GM23338 (cell line): ENCODE results near the gene SF3B2. TPM values are rescaled to one million over a fixed set of nuclear protein-coding genes. Genes with fewer than 3 reads are reported as not detected.

ENCODE experiments used
- ATAC-seq: fragments of 200-7000 bp; cut with Tn5 transposase; 3 replicates; pipeline ENCODE4 v1.9.1; 2020
- DNase-seq: peaks from one replicate; pipeline ENCODE4 v3.0.0-alpha.2; 2015; ENCODE audit warnings: low spot score
- H2AFZ ChIP-seq: fragments of 200-600 bp; sonication (generic); 2 replicates; pipeline ENCODE4 v1.8.0; 2016; ENCODE audit warnings: antibody characterized with exemption, mild to moderate bottlenecking, moderate library complexity
- H3F3A ChIP-seq: fragments of 200-600 bp; sonication (generic); replicated peaks from 2 replicates; pipeline ENCODE4 v1.8.0; 2017; ENCODE audit warnings: antibody characterized with exemption, mixed run types, low read depth
- H3K27ac ChIP-seq: fragments of 200-600 bp; sonication (generic); 2 replicates; pipeline ENCODE4 v1.6.1; 2016; ENCODE audit warnings: low read depth
- H3K27me3 ChIP-seq: fragments of 200-600 bp; sonication (generic); 2 replicates; pipeline ENCODE4 v1.8.0; 2016; ENCODE audit warnings: mild to moderate bottlenecking, mixed run types, moderate library complexity; ENCODE audit not compliant: insufficient read depth
- H3K36me3 ChIP-seq: fragments of 200-600 bp; sonication (generic); 2 replicates; pipeline ENCODE4 v1.8.0; 2016; ENCODE audit warnings: mild to moderate bottlenecking; ENCODE audit not compliant: insufficient read depth
- H3K4me1 ChIP-seq: fragments of 200-600 bp; sonication (generic); 2 replicates; pipeline ENCODE4 v1.8.0; 2016; ENCODE audit warnings: mild to moderate bottlenecking, moderate library complexity; ENCODE audit not compliant: insufficient read depth
- H3K4me2 ChIP-seq: fragments of 200-600 bp; sonication (generic); 2 replicates; pipeline ENCODE4 v1.7.1; 2017; ENCODE audit warnings: mixed run types
- H3K4me3 ChIP-seq: fragments of 200-600 bp; sonication (generic); 2 replicates; pipeline ENCODE4 v1.6.1; 2016; ENCODE audit warnings: mixed run types
- H3K79me2 ChIP-seq: fragments of 200-600 bp; sonication (generic); replicated peaks from 2 replicates; pipeline ENCODE4 v1.8.0; 2017; ENCODE audit warnings: mild to moderate bottlenecking; ENCODE audit not compliant: insufficient read depth
- H3K9me2 ChIP-seq: fragments of 200-600 bp; sonication (generic); 2 replicates; pipeline ENCODE4 v1.8.0; 2017; ENCODE audit not compliant: insufficient read depth
- H4K20me1 ChIP-seq: fragments of 200-600 bp; sonication (generic); replicated peaks from 2 replicates; pipeline ENCODE4 v1.8.0; 2017; ENCODE audit warnings: mild to moderate bottlenecking; ENCODE audit not compliant: insufficient read depth
- H3K27ac Mint-ChIP-seq: 2 replicates; pipeline ENCODE4 v1.8.0; 2020; ENCODE audit warnings: inconsistent platforms, mild to moderate bottlenecking, moderate library complexity, mixed read lengths
- H3K27me3 Mint-ChIP-seq: 3 replicates; pipeline ENCODE4 v1.8.0; 2022; ENCODE audit warnings: low read depth, mild to moderate bottlenecking, moderate library complexity, mixed read lengths, inconsistent platforms; ENCODE audit not compliant: insufficient read depth, poor library complexity
- H3K36me3 Mint-ChIP-seq: 3 replicates; pipeline ENCODE4 v1.8.0; 2021; ENCODE audit warnings: low read depth, mild to moderate bottlenecking, inconsistent platforms, moderate library complexity, mixed read lengths
- H3K4me1 Mint-ChIP-seq: 3 replicates; pipeline ENCODE4 v1.8.0; 2020; ENCODE audit warnings: mild to moderate bottlenecking, inconsistent platforms, mixed read lengths
- H3K4me3 Mint-ChIP-seq: 3 replicates; pipeline ENCODE4 v1.8.0; 2021; ENCODE audit warnings: moderate library complexity, mild to moderate bottlenecking, inconsistent platforms, mixed read lengths
- H3K9me3 Mint-ChIP-seq: 3 replicates; pipeline ENCODE4 v1.8.0; 2020; ENCODE audit warnings: moderate library complexity, mild to moderate bottlenecking, inconsistent platforms, mixed read lengths
- CREB1 ChIP-seq: fragments of 250-450 bp; sonication (Bioruptor Pico); IDR thresholded peaks from 2 replicates; pipeline ENCODE4 v1.5.0; 2020; ENCODE audit warnings: low read depth, mild to moderate bottlenecking, moderate library complexity
- ETS1 ChIP-seq: IDR thresholded peaks from 2 replicates; pipeline ENCODE4 v1.6.1; 2016; ENCODE audit warnings: antibody characterized with exemption
- EZH2phosphoT487 ChIP-seq: fragments of 200-600 bp; sonication (generic); IDR thresholded peaks from one replicate; pipeline ENCODE4 v1.8.1; 2018; ENCODE audit warnings: antibody characterized with exemption; ENCODE audit not compliant: unreplicated experiment
- NANOG ChIP-seq: IDR thresholded peaks from 2 replicates; pipeline ENCODE4 v1.6.1; 2016; ENCODE audit warnings: antibody characterized with exemption, borderline replicate concordance
- POLR2AphosphoS5 ChIP-seq: IDR thresholded peaks from 2 replicates; pipeline ENCODE4 v1.6.1; 2016; ENCODE audit warnings: antibody characterized with exemption, low read depth
- REST ChIP-seq: IDR thresholded peaks from one replicate; pipeline ENCODE4 v1.6.1; 2018; ENCODE audit warnings: antibody characterized with exemption; ENCODE audit not compliant: unreplicated experiment
- STAT1 ChIP-seq: IDR thresholded peaks from one replicate; pipeline ENCODE4 v1.6.1; 2016; ENCODE audit warnings: antibody characterized with exemption; ENCODE audit not compliant: unreplicated experiment
- ZNF114 ChIP-seq: fragments of 250-450 bp; sonication (Bioruptor Pico); IDR thresholded peaks from 2 replicates; pipeline ENCODE4 v1.5.0; 2020; ENCODE audit warnings: mild to moderate bottlenecking, moderate library complexity
- ZNF331 ChIP-seq: fragments of 250-450 bp; sonication (Bioruptor Pico); IDR thresholded peaks from 2 replicates; pipeline ENCODE4 v1.5.0; 2020; ENCODE audit warnings: low read depth, mild to moderate bottlenecking, moderate library complexity
- polyA plus RNA-seq: library from polyadenylated mRNA; unstranded; fragments of >200 nt; fragmentation: Nextera tagmentation; extraction: Ambion mirVana; gene quantifications from 2 replicates; pipeline ENCODE4 v1.2.1, GENCODE V29; 2016
- total RNA-seq: library from RNA; depleted of rRNA; stranded (reverse); fragments of >200 nt; shearing (Covaris generic); gene quantifications from 2 replicates; pipeline ENCODE4 v1.2.3, GENCODE V29; 2014
- TF ChIP-seq, protein P1 (sequence below): fragments of 250-450 bp; sonication (Bioruptor Pico); IDR thresholded peaks from 2 replicates; pipeline ENCODE4 v1.5.0; 2020; ENCODE audit warnings: mild to moderate bottlenecking, moderate library complexity

The SF3B2 gene
- total and polyA plus RNA-seq, 2 experiments from 2014 or later, result 173 to 180 TPM

- DNase-seq, result peak; percentile 40
- no peaks in the 10 kb centered on the region for H3K36me3 ChIP-seq
- H3K27me3 ChIP-seq, result peaks cover 23% of the 10 kb centered on the region
- no peaks in the 10 kb centered on the region for H3K4me1 ChIP-seq
- Mint-ChIP-seq H3K27me3 (peaks cover 15% of the 10 kb centered on the region), H3K4me1 (peaks cover under 1% of the 10 kb centered on the region; the same call in 1 of the 3 replicates), H3K27ac (no peak overlapping the region), H3K9me3 (no peaks in the 10 kb centered on the region), H3K36me3 (no peaks in the 10 kb centered on the region), H3K4me3 (no peak overlapping the region)
- no peak overlapping the region for H3K4me2 ChIP-seq
- ATAC-seq, result peak; percentile 11; the same call in 1 of the 3 replicates
- H2AFZ ChIP-seq, result no peak overlapping the region
- H3K9me2 ChIP-seq, result no peaks in the 10 kb centered on the region
- TF ChIP-seq REST, result peak; percentile 51
- no peak for TF ChIP-seq CREB1 (CRISPR knock-in tag)
- H3K27ac ChIP-seq, result no peak overlapping the region
- no peaks in the 10 kb centered on the region for H3K79me2 ChIP-seq
- H4K20me1 ChIP-seq, result no peaks in the 10 kb centered on the region
- 0 out of 2 replicates have a peak, but pooled peaks cover 3% of the 10 kb centered on the region for H3F3A ChIP-seq
- H3K4me3 ChIP-seq, result no peak overlapping the region
Observed at GRCh38 chr11:66012946-66013761, 39.0 kb upstream of the SF3B2 start.

- DNase-seq (no peak), ATAC-seq (no peak)
- H3K9me3 Mint-ChIP-seq, result no peaks in the 10 kb centered on the region
- no peaks in the 10 kb centered on the region for H3K36me3 Mint-ChIP-seq
- Histone ChIP-seq H3K4me2 (no peak overlapping the region), H3K4me3 (no peak overlapping the region), H3K27ac (no peak overlapping the region), H2AFZ (no peak overlapping the region), H3K36me3 (no peaks in the 10 kb centered on the region), H4K20me1 (no peaks in the 10 kb centered on the region), H3F3A (0 out of 2 replicates have a peak, but pooled peaks cover 3% of the 10 kb centered on the region), H3K27me3 (peaks cover 23% of the 10 kb centered on the region), H3K9me2 (no peaks in the 10 kb centered on the region), H3K79me2 (no peaks in the 10 kb centered on the region), H3K4me1 (no peaks in the 10 kb centered on the region)
- H3K4me3 Mint-ChIP-seq, result no peak overlapping the region
- H3K4me1 Mint-ChIP-seq, result no peaks in the 10 kb centered on the region
- peaks cover 17% of the 10 kb centered on the region for H3K27me3 Mint-ChIP-seq
- H3K27ac Mint-ChIP-seq, result no peak overlapping the region
- TF ChIP-seq POLR2AphosphoS5 (no peak), NANOG (no peak), EZH2phosphoT487 (no peak), STAT1 (no peak), ZNF114 (CRISPR knock-in tag) (no peak), ETS1 (no peak), CREB1 (CRISPR knock-in tag) (no peak), ZNF331 (CRISPR knock-in tag) (no peak)
- TF ChIP-seq, protein P1, sequence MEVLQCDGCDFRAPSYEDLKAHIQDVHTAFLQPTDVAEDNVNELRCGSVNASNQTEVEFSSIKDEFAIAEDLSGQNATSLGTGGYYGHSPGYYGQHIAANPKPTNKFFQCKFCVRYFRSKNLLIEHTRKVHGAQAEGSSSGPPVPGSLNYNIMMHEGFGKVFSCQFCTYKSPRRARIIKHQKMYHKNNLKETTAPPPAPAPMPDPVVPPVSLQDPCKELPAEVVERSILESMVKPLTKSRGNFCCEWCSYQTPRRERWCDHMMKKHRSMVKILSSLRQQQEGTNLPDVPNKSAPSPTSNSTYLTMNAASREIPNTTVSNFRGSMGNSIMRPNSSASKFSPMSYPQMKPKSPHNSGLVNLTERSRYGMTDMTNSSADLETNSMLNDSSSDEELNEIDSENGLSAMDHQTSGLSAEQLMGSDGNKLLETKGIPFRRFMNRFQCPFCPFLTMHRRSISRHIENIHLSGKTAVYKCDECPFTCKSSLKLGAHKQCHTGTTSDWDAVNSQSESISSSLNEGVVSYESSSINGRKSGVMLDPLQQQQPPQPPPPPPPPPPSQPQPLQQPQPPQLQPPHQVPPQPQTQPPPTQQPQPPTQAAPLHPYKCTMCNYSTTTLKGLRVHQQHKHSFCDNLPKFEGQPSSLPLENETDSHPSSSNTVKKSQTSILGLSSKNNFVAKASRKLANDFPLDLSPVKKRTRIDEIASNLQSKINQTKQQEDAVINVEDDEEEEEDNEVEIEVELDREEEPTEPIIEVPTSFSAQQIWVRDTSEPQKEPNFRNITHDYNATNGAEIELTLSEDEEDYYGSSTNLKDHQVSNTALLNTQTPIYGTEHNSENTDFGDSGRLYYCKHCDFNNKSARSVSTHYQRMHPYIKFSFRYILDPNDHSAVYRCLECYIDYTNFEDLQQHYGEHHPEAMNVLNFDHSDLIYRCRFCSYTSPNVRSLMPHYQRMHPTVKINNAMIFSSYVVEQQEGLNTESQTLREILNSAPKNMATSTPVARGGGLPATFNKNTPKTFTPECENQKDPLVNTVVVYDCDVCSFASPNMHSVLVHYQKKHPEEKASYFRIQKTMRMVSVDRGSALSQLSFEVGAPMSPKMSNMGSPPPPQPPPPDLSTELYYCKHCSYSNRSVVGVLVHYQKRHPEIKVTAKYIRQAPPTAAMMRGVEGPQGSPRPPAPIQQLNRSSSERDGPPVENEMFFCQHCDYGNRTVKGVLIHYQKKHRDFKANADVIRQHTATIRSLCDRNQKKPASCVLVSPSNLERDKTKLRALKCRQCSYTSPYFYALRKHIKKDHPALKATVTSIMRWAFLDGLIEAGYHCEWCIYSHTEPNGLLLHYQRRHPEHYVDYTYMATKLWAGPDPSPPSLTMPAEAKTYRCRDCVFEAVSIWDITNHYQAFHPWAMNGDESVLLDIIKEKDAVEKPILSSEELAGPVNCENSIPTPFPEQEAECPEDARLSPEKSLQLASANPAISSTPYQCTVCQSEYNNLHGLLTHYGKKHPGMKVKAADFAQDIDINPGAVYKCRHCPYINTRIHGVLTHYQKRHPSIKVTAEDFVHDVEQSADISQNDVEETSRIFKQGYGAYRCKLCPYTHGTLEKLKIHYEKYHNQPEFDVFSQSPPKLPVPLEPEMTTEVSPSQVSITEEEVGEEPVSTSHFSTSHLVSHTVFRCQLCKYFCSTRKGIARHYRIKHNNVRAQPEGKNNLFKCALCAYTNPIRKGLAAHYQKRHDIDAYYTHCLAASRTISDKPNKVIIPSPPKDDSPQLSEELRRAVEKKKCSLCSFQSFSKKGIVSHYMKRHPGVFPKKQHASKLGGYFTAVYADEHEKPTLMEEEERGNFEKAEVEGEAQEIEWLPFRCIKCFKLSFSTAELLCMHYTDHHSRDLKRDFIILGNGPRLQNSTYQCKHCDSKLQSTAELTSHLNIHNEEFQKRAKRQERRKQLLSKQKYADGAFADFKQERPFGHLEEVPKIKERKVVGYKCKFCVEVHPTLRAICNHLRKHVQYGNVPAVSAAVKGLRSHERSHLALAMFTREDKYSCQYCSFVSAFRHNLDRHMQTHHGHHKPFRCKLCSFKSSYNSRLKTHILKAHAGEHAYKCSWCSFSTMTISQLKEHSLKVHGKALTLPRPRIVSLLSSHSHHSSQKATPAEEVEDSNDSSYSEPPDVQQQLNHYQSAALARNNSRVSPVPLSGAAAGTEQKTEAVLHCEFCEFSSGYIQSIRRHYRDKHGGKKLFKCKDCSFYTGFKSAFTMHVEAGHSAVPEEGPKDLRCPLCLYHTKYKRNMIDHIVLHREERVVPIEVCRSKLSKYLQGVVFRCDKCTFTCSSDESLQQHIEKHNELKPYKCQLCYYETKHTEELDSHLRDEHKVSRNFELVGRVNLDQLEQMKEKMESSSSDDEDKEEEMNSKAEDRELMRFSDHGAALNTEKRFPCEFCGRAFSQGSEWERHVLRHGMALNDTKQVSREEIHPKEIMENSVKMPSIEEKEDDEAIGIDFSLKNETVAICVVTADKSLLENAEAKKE (CRISPR knock-in tag), result no peak
Observed at GRCh38 chr11:66013762-66014100, 38.4 kb upstream of the SF3B2 start.
